ENCODE data around the gene MED23.

The MED23 gene, protein sequence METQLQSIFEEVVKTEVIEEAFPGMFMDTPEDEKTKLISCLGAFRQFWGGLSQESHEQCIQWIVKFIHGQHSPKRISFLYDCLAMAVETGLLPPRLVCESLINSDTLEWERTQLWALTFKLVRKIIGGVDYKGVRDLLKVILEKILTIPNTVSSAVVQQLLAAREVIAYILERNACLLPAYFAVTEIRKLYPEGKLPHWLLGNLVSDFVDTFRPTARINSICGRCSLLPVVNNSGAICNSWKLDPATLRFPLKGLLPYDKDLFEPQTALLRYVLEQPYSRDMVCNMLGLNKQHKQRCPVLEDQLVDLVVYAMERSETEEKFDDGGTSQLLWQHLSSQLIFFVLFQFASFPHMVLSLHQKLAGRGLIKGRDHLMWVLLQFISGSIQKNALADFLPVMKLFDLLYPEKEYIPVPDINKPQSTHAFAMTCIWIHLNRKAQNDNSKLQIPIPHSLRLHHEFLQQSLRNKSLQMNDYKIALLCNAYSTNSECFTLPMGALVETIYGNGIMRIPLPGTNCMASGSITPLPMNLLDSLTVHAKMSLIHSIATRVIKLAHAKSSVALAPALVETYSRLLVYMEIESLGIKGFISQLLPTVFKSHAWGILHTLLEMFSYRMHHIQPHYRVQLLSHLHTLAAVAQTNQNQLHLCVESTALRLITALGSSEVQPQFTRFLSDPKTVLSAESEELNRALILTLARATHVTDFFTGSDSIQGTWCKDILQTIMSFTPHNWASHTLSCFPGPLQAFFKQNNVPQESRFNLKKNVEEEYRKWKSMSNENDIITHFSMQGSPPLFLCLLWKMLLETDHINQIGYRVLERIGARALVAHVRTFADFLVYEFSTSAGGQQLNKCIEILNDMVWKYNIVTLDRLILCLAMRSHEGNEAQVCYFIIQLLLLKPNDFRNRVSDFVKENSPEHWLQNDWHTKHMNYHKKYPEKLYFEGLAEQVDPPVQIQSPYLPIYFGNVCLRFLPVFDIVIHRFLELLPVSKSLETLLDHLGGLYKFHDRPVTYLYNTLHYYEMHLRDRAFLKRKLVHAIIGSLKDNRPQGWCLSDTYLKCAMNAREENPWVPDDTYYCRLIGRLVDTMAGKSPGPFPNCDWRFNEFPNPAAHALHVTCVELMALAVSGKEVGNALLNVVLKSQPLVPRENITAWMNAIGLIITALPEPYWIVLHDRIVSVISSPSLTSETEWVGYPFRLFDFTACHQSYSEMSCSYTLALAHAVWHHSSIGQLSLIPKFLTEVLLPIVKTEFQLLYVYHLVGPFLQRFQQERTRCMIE (N-terminal part only)

DNA sequence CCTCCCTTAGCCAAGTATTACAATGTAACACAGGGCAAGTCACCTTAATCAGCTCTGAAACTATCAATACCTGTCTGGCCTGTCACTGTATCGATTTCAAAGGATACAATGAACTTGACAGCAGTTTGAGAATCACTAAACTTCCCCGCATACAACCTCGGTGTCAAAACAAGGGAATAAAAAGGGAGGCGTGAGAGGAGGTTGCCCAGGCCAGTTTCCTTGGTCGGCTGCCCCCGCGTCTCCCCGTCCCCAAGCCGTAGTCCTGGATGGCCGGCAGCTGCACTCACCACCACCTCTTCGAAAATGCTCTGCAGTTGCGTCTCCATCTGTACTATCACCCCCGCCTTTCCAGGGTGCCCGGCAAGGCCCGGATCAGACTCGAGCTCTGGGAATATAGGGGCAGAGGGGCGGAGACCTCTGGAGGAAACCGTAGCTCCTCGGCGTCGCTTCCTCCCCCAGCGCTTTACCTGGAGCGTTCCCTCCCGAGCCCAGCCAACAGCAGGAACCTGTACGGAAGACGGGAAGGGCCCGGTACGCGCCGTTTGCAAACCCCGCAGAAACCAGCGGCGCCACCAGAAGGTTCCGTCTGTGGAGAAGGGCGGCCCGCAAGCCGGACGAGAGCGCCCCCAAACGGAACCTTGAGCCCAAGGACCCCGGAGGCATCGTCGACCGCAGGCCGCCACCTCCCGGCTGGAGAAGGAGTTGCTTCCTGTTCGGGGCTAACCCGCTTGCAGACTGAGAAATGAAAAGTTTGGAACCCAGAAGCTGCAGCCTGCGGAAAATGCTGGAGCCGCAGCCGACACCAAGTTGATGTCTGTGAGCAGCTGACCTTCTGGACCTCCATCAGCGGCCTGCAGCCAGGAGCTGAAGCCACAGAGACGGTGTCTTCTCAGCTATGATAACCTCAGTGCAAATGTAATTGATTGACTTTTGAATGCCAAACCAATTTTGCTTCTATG, at the start of gene MED23:
Gene MED23 (minus strand): TSS at position 519 of the 959 bp plus-strand sequence. CDS start 193 bp downstream, at position 326.
- peak within 1 kb of the TSS; percentile 82 for H3K27ac ChIP-seq
- TF ChIP-seq CTCF (conservative IDR thresholded peaks at IDR 0.05), result peak; percentile 97

- no peak for TF ChIP-seq CTCF (conservative IDR thresholded peaks at IDR 0.05)
- no peak overlapping the region for H3K27ac ChIP-seq
Observed at GRCh38 chr6:131673184-131673583, 45.1 kb upstream of the MED23 start.

GRCh38 chr6:131669891-131670290, 41.8 kb upstream of the MED23 start:
- H3K27ac ChIP-seq, result no peak overlapping the region
- no peak for TF ChIP-seq CTCF (conservative IDR thresholded peaks at IDR 0.05)

- no peak for TF ChIP-seq CTCF (conservative IDR thresholded peaks at IDR 0.05)
- H3K27ac ChIP-seq, result no peak overlapping the region
Observed at GRCh38 chr6:131663578-131664165, 35.6 kb upstream of the MED23 start.

GRCh38 chr6:131660195-131660594, 32.2 kb upstream of the MED23 start:
- no peak overlapping the region for H3K27ac ChIP-seq
- no peak for TF ChIP-seq CTCF (conservative IDR thresholded peaks at IDR 0.05)

DNA sequence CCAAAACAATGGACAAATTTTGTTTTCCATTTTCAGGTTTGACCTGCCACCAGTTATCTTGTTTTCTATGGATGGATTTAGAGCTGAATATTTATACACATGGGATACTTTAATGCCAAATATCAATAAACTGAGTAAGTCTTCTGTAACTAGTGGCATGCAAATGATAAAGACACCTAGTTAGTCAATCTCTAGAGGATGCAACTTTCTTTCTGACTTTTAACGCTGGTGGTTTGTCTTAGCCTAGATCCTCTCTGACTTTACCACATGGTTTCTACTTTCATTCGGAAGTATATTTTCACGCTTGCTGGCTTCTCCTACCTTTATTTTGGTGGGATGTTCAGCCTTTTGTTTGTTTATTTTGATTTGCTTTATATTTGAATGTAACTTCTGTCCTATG, 30.2 kb upstream of the MED23 start:
- no peak overlapping the region for H3K27ac ChIP-seq
- no peak for TF ChIP-seq CTCF (conservative IDR thresholded peaks at IDR 0.05)
